GM12872 (cell line): Measurements from ENCODE around the gene CBY3.

Experiments used
- CTCF ChIP-seq: IDR thresholded peaks from 3 replicates; pipeline ENCODE4 v1.5.1; 2011; ENCODE audit warnings: low read depth, mild to moderate bottlenecking, low read length, moderate library complexity; ENCODE audit not compliant: insufficient read depth

CBY3 gene

GRCh38 chr5:179700401-179700918 lies 19.6 kb upstream of the CBY3 start:
- TF ChIP-seq CTCF: no peak

GRCh38 chr5:179699616-179700237 lies 18.9 kb upstream of the CBY3 start:
- TF ChIP-seq CTCF: no peak

- TF ChIP-seq CTCF: no peak
These were observed 18.2 kb upstream of the CBY3 start, which contains the start of gene CANX for GRCh38 chr5:179698935-179699615. TSS of gene CANX (plus strand) at chr5:179698967. CDS start at chr5:179705682, 6,715 bp downstream.

- TF ChIP-seq CTCF: no peak
These were observed 17.4 kb upstream of the CBY3 start for GRCh38 chr5:179697993-179698934.

GRCh38 chr5:179697108-179697507 lies 16.3 kb upstream of the CBY3 start:
- no peak for TF ChIP-seq CTCF

GRCh38 chr5:179696603-179697002 lies 15.8 kb upstream of the CBY3 start:
- TF ChIP-seq CTCF: no peak

GRCh38 chr5:179694561-179694960 lies 13.7 kb upstream of the CBY3 start:
- TF ChIP-seq CTCF: no peak
